Activated naive CD4-positive, alpha-beta T cell treated with anti-CD3 and anti-CD28 coated beads, Interleukin-2, amount 50 U/mL, for 24 hours (primary cell): ENCODE data around the gene MGP.

Experiments used
- H3K27ac Mint-ChIP-seq: one replicate; pipeline ENCODE4 v1.8.0; 2021; ENCODE audit warnings: mild to moderate bottlenecking, mixed read lengths
- H3K27me3 Mint-ChIP-seq: one replicate; pipeline ENCODE4 v1.8.0; 2021; ENCODE audit warnings: mixed read lengths
- H3K36me3 Mint-ChIP-seq: one replicate; pipeline ENCODE4 v1.8.0; 2021; ENCODE audit warnings: mixed read lengths
- H3K4me1 Mint-ChIP-seq: one replicate; pipeline ENCODE4 v1.8.0; 2021; ENCODE audit warnings: mixed read lengths
- H3K4me3 Mint-ChIP-seq: one replicate; pipeline ENCODE4 v1.8.0; 2021; ENCODE audit warnings: mild to moderate bottlenecking, mixed read lengths
- H3K9me3 Mint-ChIP-seq: one replicate; pipeline ENCODE4 v1.8.0; 2021; ENCODE audit warnings: mixed read lengths

MGP gene

DNA sequence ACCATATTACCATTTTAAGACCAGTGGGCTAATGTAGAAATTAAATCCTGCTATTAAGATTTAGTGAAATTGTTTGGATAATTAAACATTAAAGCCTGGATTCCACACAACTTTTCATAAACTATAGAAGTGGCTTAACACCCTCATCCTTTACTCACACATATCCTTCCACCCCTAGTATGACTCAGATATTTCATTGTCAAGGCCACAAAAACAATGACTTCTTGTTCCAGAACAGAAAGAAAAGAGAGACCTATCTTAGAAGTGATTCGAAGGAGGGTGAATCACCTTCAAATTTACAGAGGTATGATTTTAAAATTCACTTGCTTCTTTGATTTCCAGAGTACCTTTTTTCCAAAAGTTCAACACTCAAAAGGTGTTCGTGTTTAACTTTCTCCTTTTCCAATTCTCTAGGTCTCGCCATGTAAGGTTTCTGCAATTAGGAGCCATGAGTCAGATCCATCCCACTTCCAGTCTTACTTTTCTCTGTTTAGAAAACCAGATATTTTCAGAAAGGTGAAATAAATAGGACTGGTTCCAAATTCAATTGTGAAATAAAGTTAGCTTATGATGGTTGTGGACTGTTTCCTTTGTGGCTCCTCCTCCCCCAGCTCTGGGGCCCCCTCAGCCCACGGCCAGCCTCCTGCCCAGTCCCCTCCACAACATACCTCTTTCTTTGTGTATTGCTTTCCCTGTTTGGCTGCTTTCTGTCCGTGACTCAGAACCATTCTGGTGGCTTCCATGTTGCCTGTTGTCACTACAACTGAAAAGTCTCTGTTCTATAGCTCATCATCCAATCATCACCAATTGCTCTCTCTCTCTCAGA is 24.6 kb upstream of the MGP start:
- peak overlapping the region; percentile 30 for H3K4me3 Mint-ChIP-seq

DNA sequence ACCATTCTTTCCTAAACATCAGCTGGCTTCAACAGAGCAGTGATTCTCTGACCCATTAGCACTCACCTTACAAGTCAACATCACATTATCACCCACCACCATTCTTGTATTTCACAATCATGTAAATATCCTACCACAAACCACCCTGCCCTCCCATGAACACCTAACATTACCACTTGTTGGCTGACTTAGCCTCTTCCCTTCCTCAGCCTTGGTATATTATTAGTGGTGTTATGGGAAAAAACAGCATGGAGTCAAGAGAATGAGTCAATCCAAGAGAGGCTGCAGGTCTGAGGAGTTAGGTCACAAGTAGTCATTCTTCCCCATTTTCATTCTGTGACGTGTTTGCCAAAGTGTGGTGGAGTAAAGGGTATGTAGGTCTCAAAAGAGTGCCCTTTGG is 22.3 kb upstream of the MGP start:
- Mint-ChIP-seq H3K9me3 (no peaks in the 10 kb centered on the region), H3K27ac (no peak overlapping the region), H3K4me1 (peaks cover 45% of the 10 kb centered on the region), H3K27me3 (no peaks in the 10 kb centered on the region), H3K4me3 (no peak overlapping the region), H3K36me3 (peaks cover 24% of the 10 kb centered on the region)

More for the DNA sequence above, 24.6 kb upstream of the MGP start:
- H3K36me3 Mint-ChIP-seq = peaks cover 32% of the 10 kb centered on the region
- H3K9me3 Mint-ChIP-seq = no peaks in the 10 kb centered on the region
- H3K27ac Mint-ChIP-seq = peak overlapping the region; percentile 89
- H3K4me1 Mint-ChIP-seq = peaks cover 48% of the 10 kb centered on the region
- no peaks in the 10 kb centered on the region for H3K27me3 Mint-ChIP-seq

DNA sequence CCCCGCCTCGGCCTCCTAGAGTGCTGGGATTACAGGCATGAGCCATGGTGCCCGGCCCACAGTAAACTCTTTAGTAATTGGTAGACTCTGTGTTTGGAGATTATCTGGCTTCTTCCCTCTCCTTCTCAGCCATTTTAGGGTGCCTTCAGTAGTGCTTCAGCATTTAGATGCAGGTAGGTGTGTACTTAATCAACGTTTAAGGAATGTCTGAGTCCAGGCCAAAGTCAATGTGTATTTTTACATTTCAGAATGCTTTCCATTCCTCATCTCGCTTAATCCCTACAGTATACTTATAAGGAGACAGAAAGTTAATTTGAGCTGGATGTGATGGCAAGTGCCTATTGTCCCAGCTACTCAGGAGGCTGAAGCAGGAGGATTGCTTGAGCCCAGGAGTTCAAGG is 20.5 kb upstream of the MGP start:
- Mint-ChIP-seq H3K4me1 (peaks cover 47% of the 10 kb centered on the region), H3K36me3 (peaks cover 17% of the 10 kb centered on the region), H3K27me3 (no peaks in the 10 kb centered on the region), H3K27ac (no peak overlapping the region), H3K9me3 (no peaks in the 10 kb centered on the region), H3K4me3 (no peak overlapping the region)

DNA sequence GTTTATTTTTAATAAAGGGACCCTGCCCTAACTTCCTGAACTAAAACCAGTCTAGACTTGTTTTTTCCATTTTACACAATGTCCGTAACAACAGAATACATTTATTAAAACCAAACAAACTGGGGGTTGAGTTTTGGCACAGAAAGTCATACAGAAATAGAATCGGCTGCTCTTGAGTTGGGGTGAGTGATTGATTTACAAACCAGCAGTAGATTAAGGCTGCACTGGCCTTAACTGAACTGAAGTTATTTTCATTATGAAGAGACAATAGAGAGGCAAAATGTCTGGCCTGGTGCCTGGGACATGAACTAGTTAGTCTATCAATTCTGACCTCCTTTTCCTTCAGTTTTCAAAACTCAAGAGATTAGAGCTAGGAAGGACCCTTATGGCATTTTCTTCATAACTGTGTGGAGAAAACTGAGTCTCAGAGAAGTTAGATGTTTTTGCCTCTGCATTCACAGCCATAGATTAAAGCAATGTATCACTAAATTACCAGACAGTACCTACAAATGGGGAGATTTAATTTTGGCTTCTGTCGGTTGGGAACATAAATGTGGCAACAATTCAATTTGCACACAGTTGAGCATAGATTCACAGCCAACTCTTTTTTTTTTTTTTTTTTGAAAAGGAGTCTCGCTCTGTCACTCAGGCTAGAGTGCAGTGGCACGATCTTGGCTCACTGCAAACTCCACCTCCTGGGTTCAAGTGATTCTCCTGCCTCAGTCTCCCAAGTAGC is 19.8 kb upstream of the MGP start:
- H3K4me1 Mint-ChIP-seq = peaks cover 40% of the 10 kb centered on the region
- no peaks in the 10 kb centered on the region for H3K9me3 Mint-ChIP-seq
- H3K36me3 Mint-ChIP-seq = peaks cover 17% of the 10 kb centered on the region
- no peak overlapping the region for H3K4me3 Mint-ChIP-seq
- peak overlapping the region; percentile 52 for H3K27ac Mint-ChIP-seq
- H3K27me3 Mint-ChIP-seq = no peaks in the 10 kb centered on the region

DNA sequence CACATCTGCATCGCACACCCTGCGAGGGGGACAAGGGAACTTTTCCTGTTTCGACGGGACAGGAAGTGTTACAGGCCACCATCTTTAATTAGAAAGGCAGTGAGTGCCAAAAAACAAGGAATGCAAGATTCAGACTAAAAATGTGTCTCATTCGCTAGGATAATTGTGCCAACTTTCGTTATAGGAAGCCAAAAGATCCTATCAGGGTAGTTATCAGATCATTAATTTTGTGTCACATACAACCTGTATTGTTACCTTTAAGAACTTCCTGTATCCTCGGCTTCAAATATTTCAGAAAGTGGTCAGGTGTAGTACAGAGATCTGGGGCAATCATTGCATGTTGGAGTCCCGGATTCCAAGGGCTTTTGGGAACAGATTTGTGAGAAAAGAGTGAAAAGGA is 19.2 kb upstream of the MGP start:
- Mint-ChIP-seq H3K9me3 (no peaks in the 10 kb centered on the region), H3K27me3 (no peaks in the 10 kb centered on the region), H3K36me3 (peaks cover 14% of the 10 kb centered on the region), H3K4me3 (no peak overlapping the region), H3K4me1 (peaks cover 34% of the 10 kb centered on the region), H3K27ac (no peak overlapping the region)

DNA sequence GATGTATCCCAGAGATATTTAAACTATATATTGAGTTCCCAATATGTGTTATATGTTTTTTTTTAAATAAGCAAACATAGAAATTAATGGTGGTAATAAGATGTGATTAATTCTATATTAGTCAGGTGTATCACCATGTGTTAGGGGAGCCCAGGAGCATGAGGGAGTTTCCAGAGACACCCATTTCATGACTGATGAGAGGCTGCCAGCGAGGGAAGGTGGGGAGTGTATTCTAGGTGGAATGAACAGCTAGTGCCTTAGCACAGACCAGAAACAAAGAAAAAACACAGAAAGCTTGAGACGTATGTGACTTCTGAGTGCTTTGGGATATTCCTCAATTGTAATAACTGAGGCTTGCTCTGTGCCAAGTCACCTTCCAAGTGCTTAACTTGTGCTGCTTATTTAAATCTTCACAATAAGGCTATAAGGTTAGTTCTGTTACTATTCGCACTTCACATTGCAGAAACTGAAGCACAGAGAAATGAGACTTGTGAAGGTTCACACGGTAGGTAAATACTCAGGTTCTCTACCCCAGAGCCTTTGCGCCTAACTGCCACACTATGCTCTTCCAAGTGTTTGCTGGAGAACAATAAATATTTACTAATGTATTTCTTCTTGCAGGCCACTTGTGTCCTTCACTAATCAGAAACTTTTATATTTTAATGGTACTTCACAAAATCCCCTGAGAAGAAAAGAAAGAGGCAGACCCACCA is 17.9 kb upstream of the MGP start:
- H3K27ac Mint-ChIP-seq = peak overlapping the region; percentile 12
- peaks cover 27% of the 10 kb centered on the region for H3K4me1 Mint-ChIP-seq
- no peaks in the 10 kb centered on the region for H3K9me3 Mint-ChIP-seq

DNA sequence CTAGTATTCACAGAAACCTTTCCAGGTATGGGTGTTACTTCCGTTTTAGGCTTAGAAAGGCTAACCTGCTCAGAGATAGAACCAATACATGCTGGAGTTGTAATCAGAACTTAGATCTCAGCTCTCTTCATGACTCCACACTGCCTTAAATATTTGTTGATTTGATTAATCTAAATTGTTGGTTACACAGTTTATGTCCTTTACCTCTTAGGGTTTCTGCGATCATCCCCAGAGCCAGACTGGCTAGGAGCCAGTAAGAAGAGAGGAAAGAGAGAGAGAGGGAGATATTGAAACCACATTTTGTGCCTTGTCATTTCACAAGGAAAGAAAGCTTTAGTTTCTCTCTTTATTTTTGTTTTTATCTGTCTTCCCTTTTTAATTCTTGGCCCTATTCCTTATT is 16.8 kb upstream of the MGP start:
- Mint-ChIP-seq H3K27me3 (no peaks in the 10 kb centered on the region), H3K36me3 (peaks cover 2% of the 10 kb centered on the region), H3K27ac (peak overlapping the region; percentile 5), H3K9me3 (no peaks in the 10 kb centered on the region), H3K4me3 (peak overlapping the region; percentile 34), H3K4me1 (peaks cover 23% of the 10 kb centered on the region)

More for the DNA sequence above, 17.9 kb upstream of the MGP start:
- Mint-ChIP-seq H3K4me3 (no peak overlapping the region), H3K27me3 (no peaks in the 10 kb centered on the region), H3K36me3 (peaks cover 12% of the 10 kb centered on the region)

DNA sequence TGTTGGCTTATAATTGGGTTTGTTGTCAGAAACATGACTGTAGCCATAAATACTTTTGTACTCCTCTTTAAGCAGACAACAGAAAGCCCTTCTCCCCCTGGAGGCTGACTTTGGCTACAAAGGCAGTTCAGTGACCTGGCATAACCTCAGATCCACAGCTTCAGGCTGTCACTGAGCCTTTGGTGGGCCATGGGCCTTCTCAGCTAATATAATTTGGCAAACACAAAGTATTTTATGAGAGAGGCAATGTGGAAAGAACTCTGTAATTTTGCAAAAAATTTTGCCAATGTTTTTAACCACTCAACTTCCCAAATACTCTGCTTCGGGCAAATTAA is 15.5 kb upstream of the MGP start:
- Mint-ChIP-seq H3K27me3 (no peaks in the 10 kb centered on the region), H3K4me3 (no peak overlapping the region), H3K4me1 (peaks cover 22% of the 10 kb centered on the region), H3K27ac (no peak overlapping the region), H3K9me3 (no peaks in the 10 kb centered on the region), H3K36me3 (peaks cover 1% of the 10 kb centered on the region)

DNA sequence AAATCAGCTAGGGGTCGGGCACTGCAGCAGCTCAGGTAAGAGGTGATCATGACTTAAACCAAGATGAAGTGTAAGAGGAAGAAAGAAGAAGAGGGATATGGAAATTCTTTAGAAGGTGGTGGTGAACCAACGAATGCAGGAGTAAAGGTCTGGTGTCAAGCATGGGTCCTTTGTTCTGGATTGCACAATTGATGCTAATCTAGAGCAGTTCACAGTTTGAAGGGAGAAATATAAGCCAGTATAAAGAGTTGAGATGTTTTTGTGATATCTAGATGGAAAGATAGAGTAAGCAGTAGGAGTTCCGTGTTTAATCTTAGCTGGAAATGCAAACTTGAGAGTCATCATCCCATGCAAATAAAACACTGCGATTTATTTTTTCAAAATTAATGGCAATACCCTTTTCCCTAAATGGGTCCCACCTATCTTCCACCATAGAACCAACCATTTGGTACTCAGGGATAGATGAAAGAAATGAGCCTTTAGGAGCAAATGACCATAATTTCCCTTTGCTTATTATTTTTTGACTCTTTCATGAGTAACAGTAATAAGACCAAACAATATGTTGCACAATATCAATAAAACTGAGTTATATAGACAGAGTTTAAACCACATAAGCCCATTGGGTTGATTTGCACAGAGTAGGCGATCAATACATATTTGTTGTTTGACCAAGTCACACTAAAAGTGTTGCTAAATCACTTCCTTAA is 15.0 kb upstream of the MGP start:
- Mint-ChIP-seq H3K4me3 (no peak overlapping the region), H3K27me3 (no peaks in the 10 kb centered on the region), H3K27ac (no peak overlapping the region), H3K9me3 (no peaks in the 10 kb centered on the region), H3K36me3 (peaks cover 1% of the 10 kb centered on the region), H3K4me1 (peaks cover 20% of the 10 kb centered on the region)

DNA sequence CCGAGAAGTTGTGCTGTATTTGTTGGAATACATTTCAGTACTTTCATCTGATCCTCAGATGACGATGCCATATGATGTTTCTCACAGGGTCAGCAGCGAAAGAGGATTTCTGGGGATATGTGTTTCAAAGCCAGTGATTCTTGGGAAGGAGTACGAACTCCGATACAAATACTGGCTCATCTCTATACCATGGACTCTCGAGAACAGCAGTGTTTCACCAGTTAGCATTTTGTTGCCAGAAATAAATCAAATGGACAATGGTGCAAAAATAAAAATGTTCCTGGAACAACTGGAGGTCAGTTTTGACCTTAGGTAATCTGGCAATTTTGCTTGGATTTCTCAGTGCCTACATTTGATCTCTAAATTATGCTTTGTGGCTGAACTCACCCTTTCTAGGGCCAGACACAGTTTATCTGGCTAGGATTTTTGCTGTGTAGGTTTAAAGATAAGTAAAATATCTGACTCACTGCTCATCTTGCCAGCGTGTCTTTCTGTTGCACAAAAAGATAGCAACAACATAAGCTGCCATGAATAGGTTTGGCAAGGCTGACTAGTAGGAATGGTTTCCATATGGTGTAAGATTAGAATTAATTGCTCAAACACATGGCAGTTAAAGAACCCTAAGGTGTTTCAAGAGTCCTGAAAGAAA is 11.0 kb upstream of the MGP start:
- Mint-ChIP-seq H3K4me3 (no peak overlapping the region), H3K27me3 (no peaks in the 10 kb centered on the region), H3K4me1 (no peaks in the 10 kb centered on the region), H3K27ac (no peak overlapping the region), H3K9me3 (no peaks in the 10 kb centered on the region), H3K36me3 (peaks cover 3% of the 10 kb centered on the region)

DNA sequence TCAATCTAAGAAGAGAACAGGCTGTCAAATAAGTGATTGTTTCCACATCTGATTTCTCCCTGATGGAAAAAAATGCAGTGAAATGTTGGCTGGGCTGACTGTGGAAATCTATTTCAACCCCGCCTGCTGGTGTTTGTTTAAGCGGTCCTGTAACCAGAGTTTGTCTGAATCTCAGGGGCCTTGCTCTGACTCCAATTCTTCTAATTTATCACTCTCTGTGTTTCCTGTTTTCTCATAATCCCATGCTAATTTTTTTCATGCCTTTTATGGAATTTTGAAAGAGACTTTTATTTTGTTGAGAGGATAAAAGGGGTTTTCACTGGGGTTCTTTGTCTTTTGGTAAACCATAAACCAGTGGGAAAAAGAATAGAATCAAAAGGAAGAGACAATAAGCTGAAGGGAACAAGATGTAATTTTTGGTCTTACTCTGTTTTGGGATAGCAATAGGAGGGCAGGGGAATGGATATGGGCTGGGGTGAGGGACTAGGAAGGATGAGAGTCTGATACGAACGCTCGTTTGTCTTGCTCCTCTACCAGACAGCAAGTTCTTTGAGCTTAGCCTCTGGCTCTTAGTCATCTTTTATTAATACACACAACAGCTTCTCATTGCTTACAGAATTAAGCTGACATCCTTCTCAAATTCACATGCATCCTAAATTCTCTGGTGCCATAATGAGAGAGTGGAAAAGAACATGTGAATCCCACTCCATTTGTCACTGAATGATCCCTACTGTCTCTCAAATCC is 8.0 kb upstream of the MGP start:
- H3K27ac Mint-ChIP-seq = no peak overlapping the region
- H3K4me3 Mint-ChIP-seq = no peak overlapping the region

DNA sequence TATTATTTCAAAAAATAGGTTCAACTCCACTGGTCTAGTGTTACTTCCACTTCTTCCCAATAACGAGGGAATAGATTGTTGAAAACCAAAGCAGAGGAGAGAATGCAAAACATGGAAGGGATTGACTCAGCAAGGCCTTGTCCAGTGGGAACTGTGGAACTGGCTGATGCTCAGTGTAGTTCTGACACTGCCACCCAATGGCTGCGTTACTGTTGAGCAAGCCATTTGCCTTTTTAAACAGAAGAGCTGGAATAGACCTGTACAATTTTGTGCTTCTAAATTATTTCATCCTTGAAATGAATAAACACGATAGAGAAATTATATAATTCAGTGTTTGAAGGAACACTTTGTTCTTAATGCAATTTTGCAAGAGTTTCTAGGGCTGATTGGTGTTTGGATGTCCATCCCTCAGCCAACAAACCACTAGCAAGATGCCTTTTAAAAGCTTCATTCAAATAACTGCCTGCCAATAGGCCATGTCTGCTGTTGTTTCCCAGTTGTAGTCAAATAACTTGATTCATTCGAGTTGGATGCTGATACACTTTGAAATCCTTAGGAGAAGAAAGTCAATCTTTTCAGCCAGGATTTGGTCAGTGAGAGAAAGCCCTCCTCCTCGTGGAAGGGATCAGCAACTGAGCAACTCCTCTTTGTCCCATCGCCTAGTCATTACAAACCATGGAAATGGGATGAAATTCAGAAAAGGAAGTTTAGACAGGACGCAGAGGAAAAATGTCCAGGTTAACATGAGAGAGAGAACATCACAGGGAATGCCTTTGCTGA is 7.3 kb upstream of the MGP start:
- no peak overlapping the region for H3K27ac Mint-ChIP-seq
- H3K36me3 Mint-ChIP-seq = peaks cover 3% of the 10 kb centered on the region
- H3K4me3 Mint-ChIP-seq = no peak overlapping the region
- peaks cover 2% of the 10 kb centered on the region for H3K27me3 Mint-ChIP-seq
- no peaks in the 10 kb centered on the region for H3K9me3 Mint-ChIP-seq
- no peaks in the 10 kb centered on the region for H3K4me1 Mint-ChIP-seq

More for the DNA sequence above, 8.0 kb upstream of the MGP start:
- Mint-ChIP-seq H3K9me3 (no peaks in the 10 kb centered on the region), H3K27me3 (no peaks in the 10 kb centered on the region), H3K36me3 (peaks cover 3% of the 10 kb centered on the region), H3K4me1 (no peaks in the 10 kb centered on the region)

DNA sequence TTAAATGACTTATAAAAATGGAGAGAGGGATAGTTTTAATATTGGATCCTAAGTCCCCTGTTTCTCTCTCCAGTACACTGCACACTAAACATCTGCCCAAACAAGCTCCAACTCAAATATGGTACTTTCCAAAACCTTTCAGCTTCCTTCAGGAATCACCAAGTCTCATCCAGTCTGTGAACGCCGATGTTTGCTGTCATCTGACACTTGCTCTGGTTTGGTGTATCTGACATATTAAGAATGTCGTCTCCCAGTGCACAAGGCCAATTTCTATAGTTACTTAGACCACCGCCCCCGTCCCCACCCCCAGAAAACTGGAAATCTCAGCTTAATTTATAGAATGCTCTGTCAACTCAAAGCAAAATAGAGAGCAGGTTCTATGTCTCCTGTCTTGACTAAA is 5.0 kb upstream of the MGP start:
- no peak overlapping the region for H3K4me3 Mint-ChIP-seq
- peaks cover 2% of the 10 kb centered on the region for H3K27me3 Mint-ChIP-seq
- peaks cover 3% of the 10 kb centered on the region for H3K36me3 Mint-ChIP-seq
- H3K4me1 Mint-ChIP-seq = peaks cover 11% of the 10 kb centered on the region
- no peak overlapping the region for H3K27ac Mint-ChIP-seq
- no peaks in the 10 kb centered on the region for H3K9me3 Mint-ChIP-seq

DNA sequence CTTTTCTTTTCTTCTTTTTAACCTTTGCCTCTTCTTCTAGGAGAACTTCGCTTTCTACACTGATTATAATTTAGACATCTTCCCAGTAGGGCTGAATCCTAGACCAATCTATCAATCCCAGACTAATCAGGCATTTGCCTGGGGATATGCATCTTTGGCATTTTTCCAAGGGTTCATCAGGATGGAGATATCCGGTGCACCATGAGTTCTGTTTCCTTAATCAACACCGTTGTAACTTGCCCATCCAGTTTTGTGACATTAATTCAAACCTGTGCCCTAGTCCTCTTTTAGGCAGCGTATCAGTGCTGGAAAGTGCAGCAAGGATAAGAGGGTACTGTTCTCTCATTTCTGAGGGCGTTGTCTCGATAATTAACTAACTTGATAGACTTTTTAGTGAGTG is 617 bp upstream of the MGP start:
- H3K36me3 Mint-ChIP-seq = no peaks in the 10 kb centered on the region
- no peaks in the 10 kb centered on the region for H3K9me3 Mint-ChIP-seq
- H3K4me1 Mint-ChIP-seq = peaks cover 42% of the 10 kb centered on the region
- no peak overlapping the region for H3K27ac Mint-ChIP-seq
- peaks cover 2% of the 10 kb centered on the region for H3K27me3 Mint-ChIP-seq
- no peak overlapping the region for H3K4me3 Mint-ChIP-seq
